Endothelial cell of umbilical vein (primary cell): ENCODE data around the gene TMEM250. TPM values are rescaled to one million over a fixed set of nuclear protein-coding genes. Genes with fewer than 3 reads are reported as not detected.

Experiments used
- BruUV-seq: library from RNA; stranded (reverse); fragments of 400-500 nt; replicated peaks from 2 replicates; lab custom pipeline; 2021; lab: Mats Ljungman, UMichigan
- CTCF ChIA-PET: fragments of 300-600, 350-600 bp; sonication (Branson Sonifier 250); formaldehyde crosslinking; loops from one replicate; lab custom pipeline; 2021; ENCODE audit warnings: antibody characterized with exemption, inconsistent platforms; lab: Charles Lee
- POLR2A ChIA-PET: fragments of 300-600, 350-600 bp; sonication (Branson Sonifier 250); formaldehyde crosslinking; loops from one replicate; lab custom pipeline; 2021; ENCODE audit warnings: antibody characterized with exemption, inconsistent platforms; lab: Charles Lee
- DNase-seq: peaks from one replicate; pipeline ENCODE4 v3.0.0-alpha.2; 2011; ENCODE audit warnings: low read depth, low spot score
- FAIRE-seq: peaks from 2 replicates; lab custom pipeline; 2011; peaks lifted over from hg19 to GRCh38; lab: Jason Lieb, UNC
- H2AFZ ChIP-seq: 2 replicates; pipeline ENCODE4 v1.6.0; 2012; ENCODE audit warnings: low read depth, low read length, control low read depth, inconsistent platforms
- H3K27ac ChIP-seq: 2 replicates; pipeline ENCODE4 v1.5.1; 2011; ENCODE audit warnings: low read depth, mild to moderate bottlenecking, control low read depth, low read length, moderate library complexity; ENCODE audit not compliant: insufficient read depth
- H3K27me3 ChIP-seq, 2 experiments: 2 replicates each; pipeline versions ENCODE4 v1.6.0 to v1.6.1; 2011; ENCODE audit warnings: low read length in 2 of 2, mixed read lengths in 1 of 2; ENCODE audit not compliant: control insufficient read depth in 2 of 2, insufficient read depth in 2 of 2
- H3K36me3 ChIP-seq, 2 experiments: 2 replicates in 1 of 2; 3 replicates in 1 of 2; pipeline ENCODE4 v1.5.1; 2011; ENCODE audit warnings: low read length in 2 of 2, mild to moderate bottlenecking in 1 of 2, moderate library complexity in 1 of 2; ENCODE audit not compliant: control insufficient read depth in 2 of 2, insufficient read depth in 2 of 2; ENCODE audit errors: extremely low read depth in 1 of 2
- H3K4me1 ChIP-seq: 3 replicates; pipeline ENCODE4 v1.5.1; 2011; ENCODE audit warnings: mild to moderate bottlenecking, low read length; ENCODE audit not compliant: control insufficient read depth, insufficient read depth; ENCODE audit errors: extremely low read depth
- H3K4me2 ChIP-seq: 2 replicates; pipeline ENCODE4 v1.6.1; 2011; ENCODE audit warnings: low read length, control low read depth, mixed read lengths; ENCODE audit not compliant: insufficient read depth
- H3K4me3 ChIP-seq, 3 experiments: fragments of 200-600 bp in 1 of 3; sonication (generic), shearing (Covaris generic) in 1 of 3; replicated peaks in 1 of 3; 2 replicates each; pipeline ENCODE4 v1.5.1; 2011 to 2016; ENCODE audit warnings: control low read depth in 3 of 3, low read length in 3 of 3, mild to moderate bottlenecking in 2 of 3, inconsistent platforms in 1 of 3, low read depth in 1 of 3, moderate library complexity in 1 of 3; ENCODE audit not compliant: insufficient read depth in 1 of 3
- H3K79me2 ChIP-seq: 2 replicates; pipeline ENCODE4 v1.6.0; 2012; ENCODE audit warnings: low read length, inconsistent platforms; ENCODE audit not compliant: control insufficient read depth, insufficient read depth
- H3K9ac ChIP-seq: replicated peaks from 2 replicates; pipeline ENCODE3; 2011; ENCODE audit warnings: low read length, control low read depth; ENCODE audit not compliant: insufficient read depth; ENCODE audit errors: extremely low read depth
- H3K9me1 ChIP-seq: replicated peaks from 3 replicates; pipeline ENCODE4 v1.6.0; 2011; ENCODE audit warnings: mild to moderate bottlenecking, low read length; ENCODE audit not compliant: control insufficient read depth, insufficient read depth; ENCODE audit errors: extremely low read depth
- H3K9me3 ChIP-seq: replicated peaks from 2 replicates; pipeline ENCODE4 v1.5.1; 2012; ENCODE audit warnings: low read length, inconsistent platforms; ENCODE audit not compliant: control insufficient read depth, insufficient read depth
- H4K20me1 ChIP-seq: replicated peaks from 2 replicates; pipeline ENCODE3; 2011; ENCODE audit warnings: mild to moderate bottlenecking, low read length; ENCODE audit not compliant: control insufficient read depth, insufficient read depth; ENCODE audit errors: extremely low read depth
- CTCF ChIP-seq, 2 donors: IDR thresholded peaks; 1 replicate in 1 of 2; 2 replicates in 1 of 2; pipeline ENCODE4 v1.5.1; 2011; ENCODE audit warnings: low read length in 2 of 2, mild to moderate bottlenecking in 2 of 2, moderate library complexity in 2 of 2, control low read depth in 1 of 2, inconsistent platforms in 1 of 2, low read depth in 1 of 2; ENCODE audit not compliant: insufficient read depth in 1 of 2; ENCODE audit errors: extremely low read depth in 1 of 2
- EZH2 ChIP-seq: IDR thresholded peaks from 2 replicates; pipeline ENCODE4 v1.6.1; 2012; ENCODE audit warnings: borderline replicate concordance, low read depth, mild to moderate bottlenecking, moderate library complexity, low read length, inconsistent platforms; ENCODE audit not compliant: severe bottlenecking
- FOS ChIP-seq: IDR thresholded peaks from 2 replicates; pipeline ENCODE4 v1.6.1; 2011; ENCODE audit warnings: mild to moderate bottlenecking, low read length, moderate library complexity, borderline replicate concordance; ENCODE audit not compliant: insufficient read depth
- GATA2 ChIP-seq: IDR thresholded peaks from 2 replicates; pipeline ENCODE4 v1.7.0; 2011; ENCODE audit warnings: low read depth, mild to moderate bottlenecking, moderate library complexity, mixed read lengths, low read length; ENCODE audit not compliant: insufficient read length, insufficient read depth
- JUN ChIP-seq: IDR thresholded peaks from 2 replicates; pipeline ENCODE4 v1.6.1; 2011; ENCODE audit warnings: borderline replicate concordance, low read depth; ENCODE audit not compliant: insufficient read length, insufficient read depth
- MAX ChIP-seq: IDR thresholded peaks from 2 replicates; pipeline ENCODE4 v1.6.1; 2011; ENCODE audit not compliant: insufficient read depth, insufficient read length
- MYC ChIP-seq: IDR thresholded peaks from one replicate; pipeline ENCODE4 v1.6.1; 2011; ENCODE audit warnings: mild to moderate bottlenecking, low read depth, low read length
- POLR2A ChIP-seq: IDR thresholded peaks from 2 replicates; pipeline ENCODE4 v1.6.1; 2012; ENCODE audit warnings: low read depth, mild to moderate bottlenecking, control low read depth, low read length
- POLR2AphosphoS5 ChIP-seq: IDR thresholded peaks from 2 replicates; pipeline ENCODE4 v1.6.1; 2012; ENCODE audit warnings: low read depth, mild to moderate bottlenecking, control low read depth, low read length, moderate library complexity; ENCODE audit not compliant: insufficient read depth
- dilution Hi-C: fragments of 300-500 bp; cut with MboI; formaldehyde crosslinking; loops from one replicate; pipeline ENCODE4 v1.15.0; 2019; ENCODE audit warnings: low sequenced_read_pairs; ENCODE audit not compliant: extremely low pct_ligation_motif_present
- intact Hi-C: fragments of 100-400 bp; cut with micrococcal nuclease; formaldehyde crosslinking; loops from one replicate; pipeline ENCODE4 v1.10.0; 2022
- polyA plus RNA-seq, 4 experiments: library from polyadenylated mRNA; depleted of rRNA in 3 of 4; stranded (reverse) in 3 of 4; unstranded in 1 of 4; fragments of >200 nt; gene quantifications; 2 replicates each; pipeline versions ENCODE4 v1.2.1 to v1.2.3, GENCODE V29; 2011 to 2012; ENCODE audit warnings: missing spikeins in 1 of 4
- total RNA-seq: library from RNA; stranded (reverse); gene quantifications from 2 replicates; pipeline ENCODE4 v1.2.3, GENCODE V29; 2021

Gene TMEM250
- total and polyA plus RNA-seq, 2 donors (not counting 3 experiments of a cell fraction or from before 2014, with no cell fraction given): 24.9 to 49.9 TPM

GRCh38 chr9:136147038-136147889 lies 28.6 kb upstream of the TMEM250 start:
- Histone ChIP-seq H3K27ac (no peak overlapping the region), H3K9ac (no peak overlapping the region), H3K9me3 (no peaks in the 10 kb centered on the region), H3K4me1 (no peaks in the 10 kb centered on the region), H3K4me2 (no peak overlapping the region), H3K9me1 (no peaks in the 10 kb centered on the region), H4K20me1 (no peaks in the 10 kb centered on the region), H2AFZ (no peak overlapping the region), H3K4me3 (no peak overlapping the region), H3K79me2 (no peaks in the 10 kb centered on the region), H3K36me3 (no peaks in the 10 kb centered on the region), H3K27me3 (peaks cover 0 to 2% of the 10 kb centered on the region in 2 experiments)
- no TSS peak for BruUV-seq
- dilution Hi-C loops (no loop called here), intact Hi-C loops (no loop called here)
- POLR2A ChIA-PET: no interaction called here
- no peak for FAIRE-seq
- TF ChIP-seq POLR2AphosphoS5 (no peak), MAX (no peak), MYC (no peak), GATA2 (no peak), JUN (no peak), FOS (no peak), POLR2A (no peak), EZH2 (no peak), CTCF (IDR thresholded peaks at IDR 0.05; ENCODE audit: extremely low read depth in 1 of 2, insufficient read depth in 1 of 2, low read depth in 1 of 2, low read length in 2 of 2) (no peak)
- DNase-seq: no peak
- CTCF ChIA-PET: interaction anchor here (1.4 to 1.7 kb wide), 2 partner anchors 9 to 10 kb away, joined by 3 to 6 read pairs; no protein-coding TSS in a partner anchor
